ENCODE results near the gene ZNRF1. TPM values are rescaled to one million over a fixed set of nuclear protein-coding genes. Genes with fewer than 3 reads are reported as not detected.

The ZNRF1 gene
- total and polyA plus RNA-seq, 2 of the 8 experiments (the other 6 are each of a cell fraction or from before 2014, with no cell fraction given), result 33.5 to 52.9 TPM

GRCh38 chr16:74999609-75000480 is 1.0 kb downstream of the ZNRF1 start (continued):
- TF ChIP-seq ATF3 (IDR thresholded peaks at IDR 0.05; ENCODE audit: insufficient read depth, low read depth, low read length), result no peak
- TF ChIP-seq ASH2L (IDR thresholded peaks at IDR 0.05; ENCODE audit: low read length), result no peak

Measured in H1 (cell line).